Choroid plexus epithelial cell (primary cell): ENCODE measurements around the gene GPR25.
A peak's percentile ranks its signal among the peaks of the same experiment; 100 is the strongest.

Experiments used
- DNase-seq: peaks from one replicate; pipeline ENCODE4 v3.0.0-alpha.2; 2010; ENCODE audit warnings: low read depth
- H3K4me3 ChIP-seq: 2 replicates; pipeline ENCODE4 v1.5.1; 2011; ENCODE audit warnings: low read depth, mild to moderate bottlenecking, control low read depth, low read length, moderate library complexity
- CTCF ChIP-seq: conservative IDR thresholded peaks from 2 replicates; pipeline ENCODE4 v1.5.1; 2011; ENCODE audit warnings: low read depth, mild to moderate bottlenecking, control low read depth, inconsistent platforms, low read length, moderate library complexity

The GPR25 gene

GRCh38 chr1:200903793-200904192 is 31.0 kb downstream of the GPR25 start:
- no peak for TF ChIP-seq CTCF
- no peak for DNase-seq
- H3K4me3 ChIP-seq, result no peak overlapping the region

- DNase-seq, result no peak
- no peak overlapping the region for H3K4me3 ChIP-seq
- TF ChIP-seq CTCF, result no peak
Observed at GRCh38 chr1:200904772-200905171, 32.0 kb downstream of the GPR25 start.

GRCh38 chr1:200905411-200906052 is 32.8 kb downstream of the GPR25 start:
- H3K4me3 ChIP-seq, result no peak overlapping the region
- no peak for TF ChIP-seq CTCF
- DNase-seq, result peak; percentile 35

- H3K4me3 ChIP-seq, result no peak overlapping the region
- no peak for DNase-seq
- no peak for TF ChIP-seq CTCF
Observed at GRCh38 chr1:200906491-200906890, 33.7 kb downstream of the GPR25 start.

- no peak for TF ChIP-seq CTCF
- no peak overlapping the region for H3K4me3 ChIP-seq
- peak; percentile 46 for DNase-seq
Observed at GRCh38 chr1:200907611-200908097, 34.9 kb downstream of the GPR25 start.

GRCh38 chr1:200908191-200908868 is 35.5 kb downstream of the GPR25 start:
- no peak overlapping the region for H3K4me3 ChIP-seq
- no peak for TF ChIP-seq CTCF
- DNase-seq, result no peak

GRCh38 chr1:200909071-200909470 is 36.3 kb downstream of the GPR25 start:
- no peak overlapping the region for H3K4me3 ChIP-seq
- no peak for TF ChIP-seq CTCF
- no peak for DNase-seq
